ENCODE data around the gene COPS6. TPM values are rescaled to one million over a fixed set of nuclear protein-coding genes. Genes with fewer than 3 reads are reported as not detected.

COPS6 gene
- 10 to 100 TPM; 40.7 to 83.6 (median 62.9) TPM for total RNA-seq

DNA sequence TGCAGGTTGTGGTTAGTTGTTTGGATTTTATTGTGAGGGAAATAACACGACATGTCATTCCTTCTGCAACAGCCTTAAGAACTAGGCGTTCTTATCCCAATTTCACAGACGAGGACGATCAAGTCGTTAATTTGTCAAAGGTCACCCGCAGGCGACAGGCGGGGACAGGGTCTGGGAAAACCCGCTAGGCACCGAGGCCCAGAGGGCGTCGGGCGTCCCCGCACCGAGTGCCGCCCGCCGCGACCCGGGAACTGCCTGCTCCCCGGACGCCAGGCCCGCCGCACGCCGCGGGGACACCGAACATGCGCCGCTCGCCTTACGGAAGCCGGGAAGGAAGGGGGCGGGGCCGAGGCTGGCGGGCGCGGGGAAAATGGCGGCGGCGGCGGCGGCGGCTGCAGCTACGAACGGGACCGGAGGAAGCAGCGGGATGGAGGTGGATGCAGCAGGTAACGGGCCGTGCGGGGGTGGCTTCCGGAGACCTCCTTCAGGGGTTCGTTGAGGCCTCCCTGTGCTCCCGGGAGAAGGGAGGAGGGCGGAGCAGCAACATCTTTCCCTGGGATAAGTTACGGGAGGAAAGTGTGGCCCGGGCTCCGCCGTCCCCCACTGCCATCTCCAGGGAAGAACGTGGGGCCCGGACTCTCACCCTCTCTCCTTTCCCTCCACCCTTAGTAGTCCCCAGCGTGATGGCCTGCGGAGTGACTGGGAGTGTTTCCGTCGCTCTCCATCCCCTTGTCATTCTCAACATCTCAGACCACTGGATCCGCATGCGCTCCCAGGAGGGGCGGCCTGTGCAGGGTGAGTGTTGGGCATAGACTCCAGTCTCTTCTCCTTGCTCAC is at the start of gene COPS6:
Gene COPS6 (plus strand): TSS at position 349 of the 837 bp plus-strand sequence. CDS start 22 bp downstream, at position 371.
- peak; percentile 72 for ATAC-seq
- TF ChIP-seq POLR2AphosphoS5 (IDR thresholded peaks at IDR 0.05): peak; percentile 89
- peak; percentile 73 to 85 for TF ChIP-seq POLR2A (IDR thresholded peaks at IDR 0.05)
- TF ChIP-seq EP300 (IDR thresholded peaks at IDR 0.05): no peak
- TF ChIP-seq, protein P1, sequence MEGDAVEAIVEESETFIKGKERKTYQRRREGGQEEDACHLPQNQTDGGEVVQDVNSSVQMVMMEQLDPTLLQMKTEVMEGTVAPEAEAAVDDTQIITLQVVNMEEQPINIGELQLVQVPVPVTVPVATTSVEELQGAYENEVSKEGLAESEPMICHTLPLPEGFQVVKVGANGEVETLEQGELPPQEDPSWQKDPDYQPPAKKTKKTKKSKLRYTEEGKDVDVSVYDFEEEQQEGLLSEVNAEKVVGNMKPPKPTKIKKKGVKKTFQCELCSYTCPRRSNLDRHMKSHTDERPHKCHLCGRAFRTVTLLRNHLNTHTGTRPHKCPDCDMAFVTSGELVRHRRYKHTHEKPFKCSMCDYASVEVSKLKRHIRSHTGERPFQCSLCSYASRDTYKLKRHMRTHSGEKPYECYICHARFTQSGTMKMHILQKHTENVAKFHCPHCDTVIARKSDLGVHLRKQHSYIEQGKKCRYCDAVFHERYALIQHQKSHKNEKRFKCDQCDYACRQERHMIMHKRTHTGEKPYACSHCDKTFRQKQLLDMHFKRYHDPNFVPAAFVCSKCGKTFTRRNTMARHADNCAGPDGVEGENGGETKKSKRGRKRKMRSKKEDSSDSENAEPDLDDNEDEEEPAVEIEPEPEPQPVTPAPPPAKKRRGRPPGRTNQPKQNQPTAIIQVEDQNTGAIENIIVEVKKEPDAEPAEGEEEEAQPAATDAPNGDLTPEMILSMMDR (IDR thresholded peaks at IDR 0.05): peak in 1 of 4 experiments; percentile 33
- Histone ChIP-seq H3K27ac (peak within 1 kb of the TSS; percentile 43 to 91 (median 88)), H3K4me3 (peak within 1 kb of the TSS; percentile 69 to 72), H3K9me3 (no peaks in the 10 kb centered on the region), H3K36me3 (peaks cover 0 to 40% of the 10 kb centered on the region in 2 donors), H3K27me3 (no peaks in the 10 kb centered on the region), H3K4me1 (peaks cover 0 to 35% (median 16%) of the 10 kb centered on the region in 3 donors)
- 0% methylated on average over 9 to 15 of the region's 68 CpGs for WGBS, 2 donors (ENCODE audit: low coverage in 1 of 2)

DNA sequence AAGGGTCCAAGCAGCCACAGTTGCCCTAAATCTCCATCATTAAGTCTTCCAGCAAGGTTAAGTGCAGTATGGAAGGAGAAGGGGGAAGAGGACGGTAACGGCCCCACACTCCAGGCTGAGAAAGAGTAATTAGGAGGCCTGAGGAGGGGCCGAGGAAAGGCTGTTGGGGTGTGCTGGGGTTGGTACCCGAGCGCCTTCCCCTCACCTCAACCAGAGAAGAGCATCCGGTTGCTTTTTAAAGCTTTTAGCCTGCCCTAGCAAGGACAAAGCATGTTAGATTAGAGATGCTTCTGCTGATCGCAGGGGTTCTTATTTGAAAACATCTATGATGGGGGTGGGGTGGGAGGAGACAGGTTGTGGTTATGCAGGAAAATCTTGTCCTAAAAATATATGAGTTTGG is 48.2 kb upstream of the COPS6 start:
- peaks cover 0 to 27% of the 10 kb centered on the region in 2 donors for H3K36me3 ChIP-seq
- no peaks in the 10 kb centered on the region for H3K4me1 ChIP-seq
- H3K27ac ChIP-seq: no peak overlapping the region
- WGBS, 2 donors (ENCODE audit: low coverage in 1 of 2): 55 to 76% methylated on average over 4 to 7 of the region's 7 CpGs
- H3K27me3 ChIP-seq: no peaks in the 10 kb centered on the region
- H3K4me3 ChIP-seq: no peak overlapping the region
- TF ChIP-seq, protein P1 (IDR thresholded peaks at IDR 0.05): no peak
- TF ChIP-seq POLR2AphosphoS5 (IDR thresholded peaks at IDR 0.05) (no peak), POLR2A (IDR thresholded peaks at IDR 0.05) (no peak), EP300 (IDR thresholded peaks at IDR 0.05) (no peak)
- H3K9me3 ChIP-seq: no peaks in the 10 kb centered on the region
- ATAC-seq: no peak

DNA sequence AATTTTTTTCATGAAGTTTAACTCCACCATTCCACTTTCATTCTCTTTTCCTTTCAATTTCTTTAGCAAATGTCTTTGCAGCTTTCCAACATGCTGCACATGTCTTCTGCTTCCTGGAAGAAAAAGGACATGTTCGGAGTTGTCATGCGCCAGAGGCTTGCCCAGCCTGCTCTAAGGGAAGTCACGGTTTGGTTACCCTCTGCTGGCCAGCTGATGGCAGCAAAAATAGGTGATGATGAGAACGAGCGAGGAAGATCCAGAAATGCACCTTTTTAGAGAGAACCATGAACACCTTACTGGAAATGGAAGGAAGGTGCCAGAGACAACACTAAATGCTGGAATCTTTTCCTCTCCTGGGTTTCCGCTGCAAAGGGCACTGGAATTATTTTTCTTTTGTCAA is 44.1 kb upstream of the COPS6 start:
- H3K9me3 ChIP-seq: no peaks in the 10 kb centered on the region
- TF ChIP-seq POLR2AphosphoS5 (IDR thresholded peaks at IDR 0.05): no peak
- no peak for TF ChIP-seq POLR2A (IDR thresholded peaks at IDR 0.05)
- TF ChIP-seq EP300 (IDR thresholded peaks at IDR 0.05): no peak
- TF ChIP-seq, protein P1 (IDR thresholded peaks at IDR 0.05): no peak
- no peak for ATAC-seq
- H3K27me3 ChIP-seq: no peaks in the 10 kb centered on the region
- H3K36me3 ChIP-seq: no peaks in the 10 kb centered on the region
- 61 to 80% methylated on average over 2 to 6 of the region's 6 CpGs for WGBS, 2 donors (ENCODE audit: low coverage in 1 of 2)
- H3K4me3 ChIP-seq: no peak overlapping the region
- peaks cover 0 to 8% (median 0%) of the 10 kb centered on the region in 3 donors for H3K4me1 ChIP-seq
- no peak overlapping the region for H3K27ac ChIP-seq

DNA sequence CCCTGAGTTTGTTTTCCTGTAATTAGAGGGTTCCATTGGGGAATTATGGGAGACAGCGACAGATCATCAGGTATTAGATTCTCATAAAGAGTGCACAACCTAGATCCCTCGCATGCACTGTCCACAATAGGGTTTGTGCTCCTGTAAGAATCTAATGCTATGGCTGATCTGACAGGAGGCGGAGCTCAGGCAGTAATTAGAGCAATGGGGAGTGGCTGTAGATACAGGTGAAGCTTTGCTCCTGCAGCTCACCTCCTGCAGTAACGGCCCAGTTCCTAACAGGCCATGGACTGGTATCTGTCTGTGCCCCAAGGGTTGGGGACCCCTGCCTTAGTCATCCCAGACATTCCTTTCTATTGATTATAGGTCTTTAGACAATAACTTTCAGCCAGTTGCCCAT is 40.1 kb upstream of the COPS6 start:
- Histone ChIP-seq H3K4me3 (no peak overlapping the region), H3K27me3 (no peaks in the 10 kb centered on the region), H3K9me3 (no peaks in the 10 kb centered on the region), H3K27ac (peak overlapping the region in 1 of 4 donors; percentile 94), H3K4me1 (peaks cover 0 to 43% (median 5%) of the 10 kb centered on the region in 3 donors), H3K36me3 (peaks cover 0 to 12% of the 10 kb centered on the region in 2 donors)
- no peak for ATAC-seq
- WGBS, 2 donors (ENCODE audit: low coverage in 1 of 2): 87 to 100% methylated on average over 2 to 4 of the region's 4 CpGs
- no peak for TF ChIP-seq POLR2AphosphoS5 (IDR thresholded peaks at IDR 0.05)
- TF ChIP-seq EP300 (IDR thresholded peaks at IDR 0.05): no peak
- no peak for TF ChIP-seq POLR2A (IDR thresholded peaks at IDR 0.05)
- TF ChIP-seq, protein P1 (IDR thresholded peaks at IDR 0.05): no peak
